Calu3 (cell line): ENCODE results near the gene CABLES2. TPM values are rescaled to one million over a fixed set of nuclear protein-coding genes. Genes with fewer than 3 reads are reported as not detected.

Experiments
- BruUV-seq: library from RNA; stranded (reverse); fragments of 400-500 nt; replicated peaks from 2 replicates; lab custom pipeline; 2021; lab: Mats Ljungman, UMichigan
- CTCF ChIA-PET: fragments of 300-600 bp; sonication (Branson Sonifier 250); formaldehyde crosslinking; loops from one replicate; lab custom pipeline; 2022; ENCODE audit warnings: antibody characterized with exemption; lab: Charles Lee
- DNase-seq: peaks from one replicate; pipeline ENCODE4 v3.0.0; 2022
- H3K27ac Mint-ChIP-seq: one replicate; pipeline ENCODE4 v1.8.0; 2022; ENCODE audit warnings: mixed read lengths; ENCODE audit not compliant: unreplicated experiment
- H3K27me3 Mint-ChIP-seq: one replicate; pipeline ENCODE4 v1.8.0; 2022; ENCODE audit warnings: mixed read lengths; ENCODE audit not compliant: unreplicated experiment
- H3K36me3 Mint-ChIP-seq: one replicate; pipeline ENCODE4 v1.8.0; 2022; ENCODE audit warnings: mild to moderate bottlenecking, moderate library complexity, mixed read lengths; ENCODE audit not compliant: insufficient read depth, unreplicated experiment
- H3K4me1 Mint-ChIP-seq: one replicate; pipeline ENCODE4 v1.8.0; 2022; ENCODE audit warnings: mild to moderate bottlenecking, low read depth, mixed read lengths; ENCODE audit not compliant: unreplicated experiment
- H3K4me3 Mint-ChIP-seq: one replicate; pipeline ENCODE4 v1.8.0; 2022; ENCODE audit warnings: mild to moderate bottlenecking, low read depth, moderate library complexity, mixed read lengths; ENCODE audit not compliant: unreplicated experiment
- H3K9me3 Mint-ChIP-seq: one replicate; pipeline ENCODE4 v1.8.0; 2022; ENCODE audit warnings: low read depth, mixed read lengths; ENCODE audit not compliant: unreplicated experiment
- intact Hi-C: fragments of 100-400 bp; cut with micrococcal nuclease; formaldehyde crosslinking; loops from one replicate; pipeline ENCODE4 v1.10.0; 2022; ENCODE audit not compliant: unreplicated experiment
- total RNA-seq: library from RNA; stranded (reverse); gene quantifications from 2 replicates; pipeline ENCODE4 v1.2.3, GENCODE V29; 2022
- TF ChIP-seq, protein P1 (sequence below): fragments of 200-600 bp; IDR thresholded peaks from one replicate; pipeline ENCODE4 v1.8.0; 2022; ENCODE audit warnings: antibody characterized with exemption; ENCODE audit not compliant: unreplicated experiment

Gene CABLES2
- total RNA-seq, 1 experiment from 2014 or later: 13.6 TPM

- H3K36me3 Mint-ChIP-seq: peaks cover 10% of the 10 kb centered on the region
- BruUV-seq: no TSS peak
- H3K4me1 Mint-ChIP-seq: peaks cover 14% of the 10 kb centered on the region
- DNase-seq: no peak
- CTCF ChIA-PET: interaction anchor here (0.9 to 2.3 kb wide), 3 partner anchors 13 to 205 kb away, joined by 3 to 14 read pairs (median 9); no protein-coding TSS in a partner anchor
- H3K27ac Mint-ChIP-seq: no peak overlapping the region
- no peaks in the 10 kb centered on the region for H3K9me3 Mint-ChIP-seq
- no peaks in the 10 kb centered on the region for H3K27me3 Mint-ChIP-seq
- intact Hi-C loops: loop anchor here (2.0 to 5.0 kb wide), 2 partner anchors 76 to 205 kb away; no protein-coding TSS in a partner anchor
- no peak overlapping the region for H3K4me3 Mint-ChIP-seq
- TF ChIP-seq, protein P1, sequence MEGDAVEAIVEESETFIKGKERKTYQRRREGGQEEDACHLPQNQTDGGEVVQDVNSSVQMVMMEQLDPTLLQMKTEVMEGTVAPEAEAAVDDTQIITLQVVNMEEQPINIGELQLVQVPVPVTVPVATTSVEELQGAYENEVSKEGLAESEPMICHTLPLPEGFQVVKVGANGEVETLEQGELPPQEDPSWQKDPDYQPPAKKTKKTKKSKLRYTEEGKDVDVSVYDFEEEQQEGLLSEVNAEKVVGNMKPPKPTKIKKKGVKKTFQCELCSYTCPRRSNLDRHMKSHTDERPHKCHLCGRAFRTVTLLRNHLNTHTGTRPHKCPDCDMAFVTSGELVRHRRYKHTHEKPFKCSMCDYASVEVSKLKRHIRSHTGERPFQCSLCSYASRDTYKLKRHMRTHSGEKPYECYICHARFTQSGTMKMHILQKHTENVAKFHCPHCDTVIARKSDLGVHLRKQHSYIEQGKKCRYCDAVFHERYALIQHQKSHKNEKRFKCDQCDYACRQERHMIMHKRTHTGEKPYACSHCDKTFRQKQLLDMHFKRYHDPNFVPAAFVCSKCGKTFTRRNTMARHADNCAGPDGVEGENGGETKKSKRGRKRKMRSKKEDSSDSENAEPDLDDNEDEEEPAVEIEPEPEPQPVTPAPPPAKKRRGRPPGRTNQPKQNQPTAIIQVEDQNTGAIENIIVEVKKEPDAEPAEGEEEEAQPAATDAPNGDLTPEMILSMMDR: no peak
Measured at GRCh38 chr20:62411479-62412193, 4.6 kb upstream of the CABLES2 start.

DNA sequence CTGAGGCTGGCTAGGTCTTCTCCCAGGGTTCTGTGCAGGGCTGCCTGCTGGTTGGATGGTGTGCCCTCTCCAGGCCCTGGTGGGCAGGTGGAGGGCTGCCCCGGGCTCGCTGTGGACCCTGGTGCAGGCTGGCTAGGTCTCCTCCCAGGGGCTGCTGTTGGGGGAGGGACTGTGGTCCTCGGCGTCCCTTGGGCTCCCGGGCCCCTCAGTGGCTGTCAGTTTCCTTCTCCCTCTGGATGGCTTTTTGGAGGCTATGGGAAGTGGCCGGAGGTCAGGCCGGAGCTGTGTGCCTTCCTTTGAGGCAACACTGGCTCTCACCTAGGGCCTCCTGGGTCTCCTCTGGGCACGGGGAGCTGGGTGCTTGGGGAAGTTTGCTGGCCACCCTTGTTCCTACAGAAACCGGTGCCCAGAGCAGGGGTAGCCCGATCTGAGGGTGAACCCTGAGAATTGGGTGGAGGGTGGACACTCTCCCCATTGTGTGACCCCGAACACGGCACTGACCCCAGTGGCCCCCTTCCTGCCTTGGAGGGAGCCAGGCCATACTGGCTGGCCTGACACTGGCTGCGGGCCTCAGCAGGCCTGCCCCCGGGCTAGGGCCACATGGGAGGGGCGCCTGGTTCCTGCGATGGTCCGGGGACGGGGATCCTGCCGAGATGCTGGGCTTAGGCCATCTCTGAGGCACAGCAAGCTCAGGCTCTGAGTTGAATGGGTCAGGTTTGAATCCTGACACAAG lies 3.8 kb upstream of the CABLES2 start:
- Mint-ChIP-seq H3K27me3 (no peaks in the 10 kb centered on the region), H3K9me3 (no peaks in the 10 kb centered on the region), H3K36me3 (peaks cover 17% of the 10 kb centered on the region), H3K4me3 (no peak overlapping the region), H3K4me1 (peaks cover 19% of the 10 kb centered on the region), H3K27ac (no peak overlapping the region)
- no peak for DNase-seq
- intact Hi-C loops: loop anchor here (2.0 to 5.0 kb wide), 2 partner anchors 76 to 206 kb away; no protein-coding TSS in a partner anchor
- BruUV-seq: no TSS peak
- CTCF ChIA-PET: interaction anchor here (0.8 to 2.3 kb wide), 11 partner anchors 11 to 232 kb away, joined by 3 to 14 read pairs (median 5); partner anchors contain the start of genes RBBP8NL, RPS21 and SLCO4A1
- TF ChIP-seq, protein P1: no peak

DNA sequence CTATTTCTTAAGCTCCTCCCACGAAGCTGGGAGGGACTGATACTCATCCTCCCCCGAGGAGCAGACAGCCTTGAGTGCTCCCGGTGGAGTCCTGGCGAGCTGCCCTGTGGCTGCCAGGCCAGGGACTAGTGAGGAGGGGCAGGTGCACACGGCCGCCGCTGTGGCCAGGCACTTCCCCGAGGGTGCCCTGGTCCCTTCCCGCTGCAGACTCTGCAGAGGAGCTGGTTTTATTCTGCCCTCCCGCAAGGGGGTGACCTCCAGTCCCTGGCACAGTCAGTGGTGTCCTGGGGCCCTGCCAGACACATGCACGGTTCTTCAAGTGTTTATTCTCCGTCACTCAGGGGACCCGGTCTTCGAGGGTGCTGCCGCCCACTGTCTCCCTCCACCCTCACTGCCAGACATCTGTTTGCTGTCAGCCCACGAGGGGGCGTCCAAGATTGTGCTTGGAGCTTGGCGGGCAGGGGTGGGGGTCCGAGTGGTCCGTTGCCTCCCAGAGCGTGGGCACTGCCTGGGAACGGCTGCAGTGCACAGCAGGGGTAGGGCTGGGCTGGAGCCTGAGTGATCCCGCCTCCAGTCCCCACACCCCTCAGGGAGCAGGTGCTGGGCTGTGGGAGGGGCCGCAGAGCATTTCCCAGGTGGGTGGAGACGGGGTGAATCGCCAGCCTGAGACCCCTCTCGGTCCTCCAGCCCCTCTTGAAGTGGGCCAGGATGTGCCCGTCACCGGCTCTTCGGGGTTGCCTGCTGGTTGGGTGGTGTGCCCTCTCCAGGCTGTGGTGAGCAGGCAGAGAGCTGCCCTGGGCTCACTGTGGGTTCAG lies 3.1 kb upstream of the CABLES2 start:
- no peaks in the 10 kb centered on the region for H3K9me3 Mint-ChIP-seq
- peaks cover 25% of the 10 kb centered on the region for H3K36me3 Mint-ChIP-seq
- no peaks in the 10 kb centered on the region for H3K27me3 Mint-ChIP-seq
- intact Hi-C loops: loop anchor here (2.0 to 5.0 kb wide), 2 partner anchors 77 to 207 kb away; no protein-coding TSS in a partner anchor
- TF ChIP-seq, protein P1: peak; percentile 94
- no peak overlapping the region for H3K4me3 Mint-ChIP-seq
- no TSS peak for BruUV-seq
- peak overlapping the region; percentile 4 for H3K27ac Mint-ChIP-seq
- peaks cover 27% of the 10 kb centered on the region for H3K4me1 Mint-ChIP-seq
- CTCF ChIA-PET: interaction anchor here (0.8 to 2.3 kb wide), 14 partner anchors 9 to 232 kb away, joined by 3 to 14 read pairs (median 4); partner anchors contain the start of genes RBBP8NL, RPS21 and SLCO4A1
- peak; percentile 68 for DNase-seq
